Fibroblast of the conjunctiva (primary cell): Measurements from ENCODE around the gene PI4KA.
A peak's percentile ranks its signal among the peaks of the same experiment; 100 is the strongest.

Experiments used
- DNase-seq: peaks from one replicate; pipeline ENCODE4 v3.0.0-alpha.2; 2010; ENCODE audit warnings: low read depth

PI4KA gene

DNA sequence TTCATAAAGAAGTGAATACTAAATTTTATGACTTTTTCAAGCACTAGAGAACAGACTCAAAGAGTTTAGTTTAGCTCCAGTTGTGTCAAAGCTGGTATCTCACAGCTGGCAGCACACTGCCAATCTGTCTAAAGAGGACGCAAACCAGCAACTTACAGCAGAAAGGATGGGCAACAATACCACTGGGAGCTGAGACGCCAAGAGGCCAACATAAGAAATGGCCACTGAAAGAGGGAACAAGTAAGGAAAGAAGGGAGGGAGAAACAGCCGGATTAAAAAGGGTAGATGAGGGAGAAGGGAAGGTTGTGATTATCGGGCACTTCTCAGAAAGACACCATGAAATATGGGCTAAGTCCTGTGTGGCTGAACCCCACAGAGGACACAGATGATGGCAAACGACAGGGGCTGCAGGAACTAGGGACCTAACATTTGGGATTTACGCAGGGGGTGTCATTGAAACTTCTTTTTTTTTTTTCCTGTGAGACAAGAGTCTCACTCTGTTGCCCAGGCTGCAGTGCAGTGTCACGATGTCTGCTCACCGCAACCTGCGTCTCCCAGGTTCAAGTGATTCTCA, 43.0 kb downstream of the PI4KA start:
- no peak for DNase-seq

DNA sequence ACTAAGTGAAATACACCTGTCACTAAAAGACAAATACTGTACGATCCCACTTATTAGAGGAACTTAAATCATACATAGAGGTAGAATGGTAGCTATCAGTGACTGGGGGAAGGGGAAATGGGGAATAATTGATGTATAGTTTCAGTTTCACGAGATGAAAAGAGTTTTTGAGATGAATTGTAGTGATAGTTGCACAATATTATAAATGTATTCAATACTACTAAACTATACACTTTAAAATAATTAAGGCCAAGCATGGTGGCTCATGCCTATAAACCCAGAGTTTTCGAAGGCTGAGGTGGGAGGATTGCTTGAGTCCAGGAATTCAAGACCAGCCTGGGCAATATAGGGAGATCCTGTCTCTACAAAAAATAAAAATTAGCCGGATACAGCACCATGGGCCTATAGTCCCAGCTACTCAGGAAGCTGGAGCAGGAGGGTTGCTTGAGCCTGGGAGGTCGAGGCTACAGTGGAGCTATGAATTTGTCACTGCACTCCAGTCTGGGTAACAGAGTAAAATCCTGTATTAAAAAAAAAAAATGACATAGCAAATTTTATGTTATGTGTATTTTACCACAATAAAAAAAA, 44.3 kb downstream of the PI4KA start:
- DNase-seq: no peak

DNA sequence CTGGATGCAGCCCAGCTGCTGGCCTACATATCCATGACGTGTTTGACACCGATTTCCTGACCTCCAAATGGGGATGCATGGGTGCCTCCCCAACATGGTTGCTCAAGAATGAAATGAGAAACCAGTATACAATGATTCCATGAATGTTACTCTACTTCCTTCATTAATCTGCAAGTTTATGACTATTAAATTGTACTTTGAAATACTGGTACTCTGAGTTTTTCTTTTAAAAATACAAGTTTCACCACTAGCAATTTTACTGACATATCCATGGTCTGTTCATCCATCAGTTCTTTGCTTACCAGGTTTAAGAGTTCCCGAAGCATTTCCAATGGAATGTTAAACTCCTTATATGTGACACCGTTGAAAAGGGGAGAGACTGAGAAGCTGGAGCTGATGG, 45.6 kb downstream of the PI4KA start:
- no peak for DNase-seq

DNA sequence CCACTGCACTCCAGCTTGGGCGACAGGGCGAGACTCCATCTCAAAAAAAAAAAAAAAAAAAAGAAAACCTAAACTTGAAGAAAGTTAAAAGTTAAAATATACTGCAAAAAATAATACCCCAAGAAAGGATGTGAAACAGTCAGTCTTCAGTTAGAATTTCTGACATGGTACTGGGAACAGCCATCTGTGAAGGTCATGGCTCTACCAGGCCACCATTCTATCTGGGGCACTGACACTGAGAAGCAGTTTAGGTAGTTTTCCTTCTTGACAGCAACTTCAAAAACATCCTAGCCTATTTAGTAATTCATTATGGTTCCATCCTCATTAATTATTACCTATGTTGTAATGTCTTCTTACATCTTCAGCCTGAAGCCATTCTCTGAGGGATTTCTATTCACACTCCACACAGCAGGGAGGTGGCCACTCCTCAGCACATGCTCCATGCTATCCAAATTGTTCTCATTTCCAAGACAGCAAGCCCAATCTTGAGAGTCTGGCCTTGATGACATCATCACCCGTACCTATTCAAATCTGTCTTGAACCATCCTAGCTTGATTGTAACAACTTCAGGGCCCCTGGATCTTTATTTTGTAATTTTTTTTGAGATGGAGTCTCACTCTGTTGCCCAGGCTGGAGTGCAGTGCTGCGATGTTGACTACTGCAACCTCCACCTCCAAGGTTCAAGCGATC, 46.5 kb downstream of the PI4KA start:
- DNase-seq: no peak

DNA sequence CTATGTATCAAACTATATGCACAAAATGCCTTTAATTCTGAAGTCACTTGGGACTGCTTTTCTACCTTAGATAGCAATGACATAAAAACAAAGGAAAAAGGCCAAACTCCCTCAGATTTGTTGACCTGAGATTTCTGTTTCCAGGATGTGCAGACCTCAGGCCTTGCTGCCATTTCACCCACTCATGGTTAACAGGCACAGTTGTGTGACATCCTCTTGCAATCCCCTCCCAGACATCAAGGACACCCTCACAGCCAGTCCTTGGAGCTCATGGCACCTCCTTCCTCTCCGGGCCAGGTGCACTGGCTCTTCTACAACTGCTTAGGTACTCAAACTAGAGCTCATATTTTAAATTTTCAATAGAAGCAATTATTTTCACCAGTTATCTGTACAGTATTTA, 47.4 kb downstream of the PI4KA start:
- no peak for DNase-seq

DNA sequence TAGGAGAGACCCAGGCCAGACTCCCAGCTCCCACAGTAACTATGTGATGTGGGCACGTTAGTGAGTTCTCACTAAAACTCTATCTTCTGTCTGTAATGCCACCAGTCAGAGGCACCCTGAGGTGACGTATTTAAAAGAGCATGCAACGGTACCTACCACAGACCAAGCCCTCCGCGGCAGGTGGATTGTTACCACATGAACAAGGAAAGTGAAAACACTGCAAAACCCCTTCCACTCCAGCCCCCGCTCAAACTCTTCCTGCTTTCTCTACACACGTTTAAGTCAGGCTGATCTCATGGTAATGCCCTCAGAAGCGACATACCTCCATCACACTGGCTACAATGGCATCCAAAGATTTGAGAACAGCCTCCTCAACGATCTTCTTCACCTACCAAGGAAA, 48.0 kb downstream of the PI4KA start:
- no peak for DNase-seq

DNA sequence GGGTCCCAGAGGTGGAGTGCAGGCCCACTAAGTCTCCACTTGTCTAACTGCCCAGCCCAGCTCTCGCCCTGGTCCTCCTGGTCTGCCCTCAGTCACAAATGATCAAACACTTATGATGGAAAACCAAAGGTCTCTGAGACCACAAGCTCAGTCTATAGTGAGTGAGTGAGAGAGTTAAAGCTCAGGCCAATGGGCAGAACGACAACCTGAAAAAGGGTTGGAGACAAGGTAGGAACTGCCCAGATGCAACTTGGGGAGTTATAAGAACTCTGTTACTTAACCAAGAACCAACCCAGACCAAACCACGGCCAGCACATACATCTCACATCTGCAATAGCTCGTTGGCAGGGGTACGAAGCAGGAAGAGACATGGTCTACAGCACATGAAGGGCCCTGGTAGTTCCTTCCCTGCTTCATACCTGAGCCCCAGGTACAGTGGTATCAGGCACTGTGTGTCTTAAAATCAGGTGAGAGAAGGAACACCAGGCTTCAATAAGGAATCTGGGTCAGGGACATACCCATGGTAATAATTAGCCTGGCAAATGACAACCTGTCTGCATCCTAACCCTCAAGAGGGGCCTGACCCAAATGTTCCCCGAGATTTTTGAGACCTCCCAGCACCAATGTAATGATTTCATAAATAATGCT, 48.9 kb downstream of the PI4KA start:
- no peak for DNase-seq

DNA sequence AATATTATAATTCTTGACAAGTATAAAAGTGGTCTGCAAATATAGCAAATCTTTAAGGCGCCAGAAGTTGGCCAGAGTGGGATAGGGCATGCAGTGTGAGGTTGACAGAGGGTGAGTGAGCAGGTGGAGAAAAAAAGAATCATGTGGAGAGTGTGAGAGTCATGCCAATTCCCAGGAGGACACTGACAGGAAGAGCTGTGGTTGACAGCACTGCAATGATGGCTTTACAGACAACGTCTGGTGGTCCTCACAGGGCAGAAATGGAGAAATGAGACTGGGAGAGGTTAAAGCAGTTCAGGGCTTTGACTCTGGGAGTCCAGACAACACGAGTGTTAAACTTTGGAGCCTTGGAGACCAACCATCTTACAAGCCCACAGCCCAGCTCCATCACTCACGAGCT, 49.8 kb downstream of the PI4KA start:
- DNase-seq: no peak

DNA sequence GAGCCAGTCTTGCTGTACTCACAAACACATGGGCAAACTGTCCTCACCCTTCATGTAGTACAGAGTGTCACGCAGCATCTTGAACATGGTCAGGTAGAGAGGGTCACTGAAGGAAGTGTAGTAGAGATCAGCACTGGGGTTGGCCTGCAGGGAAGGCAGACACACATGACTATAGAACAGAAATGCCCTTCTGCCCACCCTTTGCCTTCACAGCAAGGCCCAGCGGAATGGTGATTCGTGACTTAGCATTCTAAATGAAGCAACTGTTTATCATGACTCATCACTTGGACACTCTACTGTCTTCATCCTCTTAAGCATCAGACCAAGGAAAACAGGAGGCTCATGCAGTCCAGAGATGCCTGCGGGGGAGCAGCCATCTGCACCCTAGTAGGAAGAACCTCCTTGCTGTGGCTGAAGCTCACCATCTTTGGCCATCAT, 51.3 kb downstream of the PI4KA start:
- peak; percentile 69 for DNase-seq

DNA sequence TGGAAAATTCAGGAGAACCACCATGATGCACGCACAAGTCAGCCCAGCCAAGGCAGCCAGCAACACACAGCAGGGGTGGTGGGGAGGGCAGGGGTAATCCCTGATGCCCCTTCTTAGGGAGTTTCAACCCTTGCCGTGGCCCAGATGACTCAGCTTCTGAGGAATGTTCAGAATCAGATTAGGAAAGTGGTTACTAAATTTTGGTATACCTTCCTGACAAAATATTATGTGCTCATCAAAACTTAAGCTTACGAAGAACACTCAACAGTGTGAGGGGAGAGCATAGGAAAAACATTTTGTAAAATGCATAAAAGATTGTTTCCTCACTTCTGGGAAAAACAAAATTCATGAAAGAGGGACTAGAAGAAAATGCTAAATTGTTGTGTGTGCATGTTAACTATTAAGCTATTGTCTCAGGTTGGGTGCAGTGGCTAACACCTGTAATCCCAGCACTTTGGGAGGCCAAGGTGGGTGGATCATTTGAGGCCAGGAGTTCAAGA, 52.6 kb downstream of the PI4KA start:
- peak; percentile 3 for DNase-seq

DNA sequence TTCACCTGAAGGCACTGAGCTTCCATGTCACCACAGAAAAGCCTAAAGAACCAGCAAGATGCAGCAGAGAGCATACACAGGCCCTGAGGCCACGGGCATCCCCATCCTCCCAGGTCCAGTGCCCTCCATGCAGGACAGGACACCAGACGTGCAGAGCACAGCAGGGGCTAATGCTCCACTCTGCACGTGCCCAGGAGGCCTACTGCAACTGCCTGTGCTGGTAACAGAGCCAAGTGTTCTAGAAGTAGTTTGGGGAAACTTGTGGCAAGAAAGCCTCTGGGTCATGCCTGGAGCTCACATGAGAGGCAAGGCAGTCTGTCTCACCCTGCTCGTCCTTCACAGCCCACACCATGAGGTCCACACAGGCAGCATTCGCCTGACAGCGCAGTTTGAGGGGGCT, 54.0 kb downstream of the PI4KA start:
- no peak for DNase-seq

DNA sequence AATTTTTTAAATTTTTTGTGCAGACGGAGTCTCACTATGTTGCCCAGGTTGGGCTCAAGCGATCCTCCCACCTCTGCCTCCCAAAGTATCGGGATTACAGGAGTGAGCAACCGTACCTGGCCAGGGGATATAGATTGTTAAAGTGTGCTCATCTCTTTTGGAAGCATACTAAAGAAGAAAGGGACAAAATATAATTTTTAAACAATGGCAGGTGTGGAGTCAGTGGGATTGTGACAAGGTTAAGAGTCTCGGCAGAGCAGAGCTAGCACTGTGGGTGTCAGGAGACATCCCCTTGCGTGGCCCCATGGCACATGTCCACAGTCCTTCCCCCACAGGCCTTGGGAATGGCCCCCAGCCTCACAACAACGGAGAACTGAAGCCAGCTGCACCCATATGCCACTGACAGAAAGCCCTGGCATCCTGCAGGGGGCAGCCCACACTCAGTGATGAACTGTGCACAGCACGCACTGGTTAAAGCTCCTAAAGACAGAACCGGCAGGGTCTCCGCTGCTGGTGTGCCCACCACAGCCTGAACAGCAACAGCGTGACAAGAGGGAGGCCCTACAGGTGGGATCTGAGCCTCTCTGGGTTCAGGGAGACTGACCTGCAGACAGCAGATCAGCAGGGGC, 54.8 kb downstream of the PI4KA start:
- DNase-seq: no peak

DNA sequence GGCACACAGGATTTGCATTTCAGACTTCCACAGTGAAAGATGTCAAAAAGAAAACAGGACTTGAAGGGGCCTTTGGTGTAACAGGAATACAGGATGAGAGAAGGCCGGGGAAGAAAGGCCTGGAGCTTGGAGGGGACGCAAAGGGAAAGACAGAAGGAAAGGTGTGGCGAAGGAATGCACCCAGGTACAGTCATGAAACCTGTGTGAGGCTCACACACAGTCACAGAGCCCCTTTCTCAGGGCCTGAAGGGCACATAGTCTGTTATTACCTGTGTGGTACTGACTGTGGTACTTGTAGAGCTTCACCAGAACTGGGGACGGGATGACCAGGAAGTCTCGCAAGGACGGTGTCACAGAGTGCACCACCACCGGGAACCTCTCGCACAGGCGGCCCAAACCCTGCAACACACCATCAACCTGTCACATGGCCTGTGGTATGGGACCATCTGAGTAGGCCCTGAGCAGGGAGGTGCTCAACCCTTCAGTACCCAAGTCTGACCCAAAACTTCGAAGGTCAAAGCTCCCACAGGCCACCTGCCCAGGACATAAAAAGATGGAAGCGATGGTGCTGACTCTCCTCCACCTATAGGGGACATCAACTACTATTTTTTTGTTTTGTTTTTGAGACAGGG, 55.6 kb downstream of the PI4KA start:
- DNase-seq: no peak

DNA sequence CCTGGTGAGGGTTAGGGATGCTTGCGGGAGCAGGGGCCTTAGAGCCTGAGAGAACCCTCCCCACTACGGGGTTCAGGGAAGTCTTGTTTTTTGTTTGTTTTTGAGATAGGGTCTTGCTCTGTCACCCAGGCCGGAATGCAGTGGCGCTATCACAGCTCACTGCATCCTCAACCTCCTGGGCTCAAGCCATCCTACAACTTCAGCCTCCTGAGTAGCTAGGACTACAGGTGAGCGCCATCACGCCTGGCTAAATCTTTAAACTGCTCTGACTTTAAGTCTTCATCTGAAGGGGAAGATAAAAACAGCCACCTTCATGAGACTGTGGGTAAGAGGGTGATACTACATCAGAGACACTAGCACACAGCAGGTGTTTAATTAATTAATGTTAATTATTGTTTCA, 56.2 kb downstream of the PI4KA start:
- DNase-seq: no peak

DNA sequence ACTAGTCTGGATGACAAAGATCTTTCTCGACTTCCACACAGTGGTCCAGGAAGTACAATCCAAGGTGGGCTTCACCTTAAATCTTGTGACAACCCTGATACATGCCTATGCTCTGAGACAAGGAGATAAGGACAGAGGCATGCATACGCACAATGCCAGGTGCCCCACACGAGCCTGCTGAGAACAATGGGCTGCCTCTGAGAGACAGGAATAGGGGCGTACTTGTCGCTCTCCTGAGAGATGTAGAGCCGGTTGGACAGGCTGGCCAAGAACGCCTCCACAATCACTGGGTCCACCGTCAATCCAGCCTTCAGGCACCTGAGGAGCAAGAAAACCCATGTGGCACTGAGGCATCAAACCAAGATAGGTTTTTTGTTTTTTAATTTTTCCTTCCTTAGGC, 59.2 kb downstream of the PI4KA start:
- DNase-seq: no peak

DNA sequence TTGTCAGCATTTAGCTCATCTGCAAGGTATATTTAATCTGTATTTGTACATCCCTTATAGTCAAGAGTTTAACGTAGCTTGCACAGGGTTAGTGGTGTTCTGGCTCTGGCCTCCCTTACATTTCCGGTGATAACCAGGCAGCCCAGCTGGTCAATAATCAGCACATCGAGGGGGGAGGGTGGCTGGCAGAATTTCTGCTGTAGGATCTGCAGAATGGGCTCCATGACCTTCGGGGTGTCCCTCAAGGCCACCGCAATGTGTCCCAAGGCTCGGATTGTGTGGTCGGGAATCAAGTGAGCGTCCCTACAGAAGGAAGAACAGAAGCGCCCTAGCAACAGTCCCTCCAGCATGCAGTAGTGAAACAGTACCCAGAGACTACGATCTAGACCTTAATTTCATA, 59.6 kb downstream of the PI4KA start:
- no peak for DNase-seq

DNA sequence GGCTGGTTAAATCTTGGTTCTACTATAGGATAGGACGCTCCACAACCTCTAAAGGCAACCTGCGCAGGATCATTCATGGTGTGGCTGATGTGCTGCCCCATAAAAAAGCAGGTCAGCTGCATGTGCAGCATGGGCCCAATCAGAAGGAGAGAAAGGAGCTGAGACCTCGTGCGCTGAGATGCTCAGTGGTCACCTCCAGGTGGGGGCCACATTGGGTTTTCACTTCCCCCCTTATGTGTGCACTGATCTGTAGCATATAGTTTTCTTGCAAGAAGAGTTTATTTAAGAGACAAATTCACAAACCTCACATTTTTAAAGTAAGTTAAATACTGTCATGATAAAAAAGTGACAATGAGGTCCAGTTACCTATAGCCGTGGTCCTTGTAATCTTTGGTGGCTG, 60.4 kb downstream of the PI4KA start:
- no peak for DNase-seq

DNA sequence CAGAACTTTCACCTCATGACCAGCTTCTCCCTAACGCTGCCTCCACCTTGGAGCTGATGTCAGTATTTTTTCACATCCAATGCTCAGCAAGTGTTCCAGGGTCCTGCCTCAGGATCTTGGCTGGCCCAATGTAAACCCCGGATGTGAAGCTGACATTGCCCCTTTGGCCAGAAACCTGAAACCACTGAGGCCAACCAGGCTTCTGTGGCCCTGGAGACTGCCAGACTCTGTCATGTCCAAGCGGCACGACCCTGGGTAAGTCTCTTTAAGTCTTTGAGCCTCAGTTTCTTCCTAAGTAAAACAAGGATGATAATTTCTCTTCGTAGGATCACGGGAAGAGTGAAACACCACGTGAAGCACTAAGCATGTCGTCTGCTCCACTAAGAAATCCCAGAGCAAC, 61.9 kb downstream of the PI4KA start:
- no peak for DNase-seq

DNA sequence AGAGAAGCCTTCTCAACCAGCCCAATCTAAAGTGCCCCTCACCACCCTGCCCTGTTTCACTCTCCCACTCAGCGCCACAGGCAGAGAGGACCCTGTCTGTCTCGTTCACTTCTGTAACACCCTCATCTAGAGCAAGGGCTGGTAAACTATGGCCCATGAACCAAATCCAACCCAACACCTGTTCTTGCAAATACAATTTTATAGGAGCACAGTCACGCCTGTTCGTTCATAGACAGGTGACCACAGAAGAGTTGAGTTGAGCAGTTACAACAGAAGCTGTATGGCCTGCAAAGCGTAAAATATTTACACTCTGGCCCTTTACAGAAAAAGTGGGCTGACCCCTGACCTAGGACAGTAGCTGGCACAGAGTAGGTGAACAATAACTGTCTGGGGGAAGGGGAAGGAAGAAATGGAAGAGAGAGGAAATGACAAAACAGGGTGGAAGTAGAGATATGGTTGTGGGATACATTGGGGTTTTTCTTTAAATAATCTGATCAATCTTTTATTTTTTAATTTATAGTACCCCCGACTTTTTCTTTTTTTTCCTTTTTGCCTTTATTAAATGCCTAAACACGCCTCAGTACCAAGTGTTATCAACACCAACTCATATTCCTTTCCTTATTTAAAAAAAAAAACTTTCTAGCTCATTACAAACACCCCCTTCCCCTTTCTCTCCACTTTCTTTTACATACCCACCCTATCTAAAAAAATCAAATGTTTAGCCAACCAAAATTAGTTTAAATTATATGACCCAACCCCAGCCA, 63.8 kb downstream of the PI4KA start:
- no peak for DNase-seq

DNA sequence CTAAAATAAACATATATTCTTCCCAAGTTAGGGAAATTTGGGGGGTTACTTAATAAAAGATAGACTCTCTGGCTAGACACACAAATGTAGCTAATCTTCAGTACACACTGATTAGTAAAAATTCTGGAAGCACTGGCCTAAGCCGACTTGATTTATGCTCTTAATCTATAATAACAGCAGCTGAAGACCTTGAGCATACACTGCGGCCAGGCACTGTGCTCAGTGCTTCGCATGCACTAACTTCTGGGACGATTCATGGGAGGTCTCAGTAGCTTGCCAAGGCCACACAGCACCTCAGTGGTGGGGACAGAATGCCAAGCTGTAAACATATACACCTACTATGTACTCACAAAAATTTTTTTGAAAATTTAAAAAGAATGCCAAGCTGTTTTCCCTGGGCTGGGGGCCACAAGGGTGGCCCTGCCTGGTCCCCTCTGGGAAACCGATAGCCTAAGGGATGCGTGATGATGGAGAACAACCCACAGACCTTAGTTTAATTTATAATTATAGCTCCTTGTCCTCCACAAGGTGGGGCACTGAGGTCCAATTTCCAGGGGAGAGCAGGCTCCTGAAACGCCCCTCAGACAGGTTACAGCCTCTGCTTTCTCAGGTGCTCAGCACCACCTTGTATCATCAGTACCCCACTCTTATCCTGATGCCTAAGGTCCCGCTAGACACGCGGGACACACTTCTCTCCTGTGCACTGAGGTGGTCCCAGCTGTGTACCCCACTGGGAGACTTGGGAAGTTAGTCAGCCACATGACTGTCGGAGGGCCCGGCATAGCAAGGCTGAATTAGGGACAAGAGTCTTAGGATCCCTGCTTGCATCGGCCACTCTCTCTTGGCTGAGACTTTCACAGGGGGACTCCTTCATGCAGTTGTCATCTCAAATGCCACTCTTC, 64.6 kb downstream of the PI4KA start:
- no peak for DNase-seq
